Mesenchymal stem cell (in vitro differentiated cells and primary cell): ENCODE measurements around the gene IL3.

Experiments used
- DNase-seq: peaks from one replicate; pipeline ENCODE4 v3.0.0-alpha.2; 2013
- H2AFZ ChIP-seq: one replicate; pipeline ENCODE4 v1.6.1; 2013; ENCODE audit warnings: low read depth, mild to moderate bottlenecking, control low read depth, inconsistent platforms, low read length, moderate library complexity
- H2AK5ac ChIP-seq: 2 replicates; pipeline ENCODE4 v1.6.1; 2013; ENCODE audit warnings: low read length, moderate library complexity, mild to moderate bottlenecking, inconsistent platforms; ENCODE audit not compliant: severe bottlenecking
- H2BK120ac ChIP-seq: one replicate; pipeline ENCODE4 v1.6.1; 2013; ENCODE audit warnings: low read depth, mild to moderate bottlenecking, inconsistent platforms, low read length, moderate library complexity
- H2BK12ac ChIP-seq, 2 experiments: one replicate each; pipeline ENCODE4 v1.6.1; 2013; ENCODE audit warnings: inconsistent platforms in 2 of 2, low read length in 2 of 2, mild to moderate bottlenecking in 2 of 2, moderate library complexity in 2 of 2, control low read depth in 1 of 2
- H2BK15ac ChIP-seq: one replicate; pipeline ENCODE4 v1.6.1; 2013; ENCODE audit warnings: mild to moderate bottlenecking, low read depth, inconsistent platforms; ENCODE audit not compliant: poor library complexity, severe bottlenecking
- H2BK5ac ChIP-seq: 2 replicates; pipeline ENCODE4 v1.6.1; 2013; ENCODE audit warnings: low read depth, mild to moderate bottlenecking, low read length, control low read depth, inconsistent platforms; ENCODE audit not compliant: poor library complexity, severe bottlenecking
- H3K14ac ChIP-seq, 2 experiments: one replicate each; pipeline ENCODE4 v1.6.1; 2013; ENCODE audit warnings: inconsistent platforms in 2 of 2, low read length in 2 of 2, control low read depth in 1 of 2, mild to moderate bottlenecking in 1 of 2, moderate library complexity in 1 of 2
- H3K18ac ChIP-seq, 2 experiments: one replicate each; pipeline ENCODE4 v1.6.1; 2013; ENCODE audit warnings: inconsistent platforms in 2 of 2, low read length in 2 of 2, control low read depth in 1 of 2, low read depth in 1 of 2, mild to moderate bottlenecking in 1 of 2
- H3K23ac ChIP-seq, 2 experiments: one replicate each; pipeline ENCODE4 v1.6.1; 2013; ENCODE audit warnings: inconsistent platforms in 2 of 2, low read length in 2 of 2, mild to moderate bottlenecking in 2 of 2, moderate library complexity in 2 of 2, control low read depth in 1 of 2
- H3K27ac ChIP-seq: 2 replicates; pipeline ENCODE4 v1.5.1; 2013; ENCODE audit warnings: mild to moderate bottlenecking, moderate library complexity, low read length, control low read depth, inconsistent platforms; ENCODE audit not compliant: poor library complexity, severe bottlenecking
- H3K27me3 ChIP-seq, 2 experiments: 2 replicates each; pipeline versions ENCODE4 v1.6.1 to v1.7.0; 2013; ENCODE audit warnings: low read length in 2 of 2, mild to moderate bottlenecking in 2 of 2, moderate library complexity in 2 of 2, control low read depth in 1 of 2, inconsistent platforms in 1 of 2; ENCODE audit not compliant: control insufficient read depth in 1 of 2, insufficient read depth in 1 of 2
- H3K36me3 ChIP-seq, 2 experiments: 2 replicates each; pipeline versions ENCODE4 v1.6.1 to v1.7.0; 2013; ENCODE audit warnings: low read length in 2 of 2, control low read depth in 1 of 2, inconsistent platforms in 1 of 2, low read depth in 1 of 2, mild to moderate bottlenecking in 1 of 2; ENCODE audit not compliant: insufficient read depth in 2 of 2, control insufficient read depth in 1 of 2
- H3K4ac ChIP-seq, 2 experiments: one replicate each; pipeline ENCODE4 v1.6.1; 2013; ENCODE audit warnings: inconsistent platforms in 2 of 2, low read length in 2 of 2, mild to moderate bottlenecking in 2 of 2, moderate library complexity in 2 of 2, control low read depth in 1 of 2, low read depth in 1 of 2
- H3K4me1 ChIP-seq: 2 replicates; pipeline ENCODE4 v1.6.1; 2013; ENCODE audit warnings: low read depth, low read length, control low read depth; ENCODE audit not compliant: control insufficient read depth, insufficient read depth
- H3K4me2 ChIP-seq: 2 replicates; pipeline ENCODE4 v1.6.1; 2013; ENCODE audit warnings: low read length, mild to moderate bottlenecking, inconsistent platforms; ENCODE audit not compliant: poor library complexity, severe bottlenecking
- H3K4me3 ChIP-seq, 2 experiments: 2 replicates each; pipeline versions ENCODE4 v1.5.1 to v1.7.0; 2013; ENCODE audit warnings: low read length in 2 of 2, mild to moderate bottlenecking in 2 of 2, control low read depth in 1 of 2, low read depth in 1 of 2; ENCODE audit not compliant: insufficient read depth in 1 of 2
- H3K79me1 ChIP-seq: replicated peaks from 2 replicates; pipeline ENCODE4 v1.6.1; 2013; ENCODE audit warnings: mild to moderate bottlenecking, control low read depth, low read length, inconsistent platforms; ENCODE audit not compliant: poor library complexity, severe bottlenecking
- H3K9ac ChIP-seq: 2 replicates; pipeline ENCODE4 v1.7.0; 2013; ENCODE audit warnings: mild to moderate bottlenecking, low read length, moderate library complexity
- H3K9me3 ChIP-seq: 2 replicates; pipeline ENCODE4 v1.7.0; 2013; ENCODE audit warnings: mild to moderate bottlenecking, low read length; ENCODE audit not compliant: control insufficient read depth
- H4K8ac ChIP-seq: one replicate; pipeline ENCODE4 v1.6.1; 2013; ENCODE audit warnings: inconsistent platforms, mild to moderate bottlenecking, low read length, moderate library complexity
- H4K91ac ChIP-seq: one replicate; pipeline ENCODE4 v1.6.1; 2013; ENCODE audit warnings: mild to moderate bottlenecking, low read length, inconsistent platforms
- WGBS: methylation state at CpG from one replicate; pipeline ENCODE4 v1.1.7; 2013; ENCODE audit warnings: mixed read lengths; 5-methylcytosine and 5-hydroxymethylcytosine counted together

The IL3 gene

GRCh38 chr5:132027027-132027426 lies 33.4 kb upstream of the IL3 start:
- Histone ChIP-seq H3K4ac (no peak overlapping the region), H3K4me1 (no peaks in the 10 kb centered on the region), H4K91ac (no peak overlapping the region)

DNA sequence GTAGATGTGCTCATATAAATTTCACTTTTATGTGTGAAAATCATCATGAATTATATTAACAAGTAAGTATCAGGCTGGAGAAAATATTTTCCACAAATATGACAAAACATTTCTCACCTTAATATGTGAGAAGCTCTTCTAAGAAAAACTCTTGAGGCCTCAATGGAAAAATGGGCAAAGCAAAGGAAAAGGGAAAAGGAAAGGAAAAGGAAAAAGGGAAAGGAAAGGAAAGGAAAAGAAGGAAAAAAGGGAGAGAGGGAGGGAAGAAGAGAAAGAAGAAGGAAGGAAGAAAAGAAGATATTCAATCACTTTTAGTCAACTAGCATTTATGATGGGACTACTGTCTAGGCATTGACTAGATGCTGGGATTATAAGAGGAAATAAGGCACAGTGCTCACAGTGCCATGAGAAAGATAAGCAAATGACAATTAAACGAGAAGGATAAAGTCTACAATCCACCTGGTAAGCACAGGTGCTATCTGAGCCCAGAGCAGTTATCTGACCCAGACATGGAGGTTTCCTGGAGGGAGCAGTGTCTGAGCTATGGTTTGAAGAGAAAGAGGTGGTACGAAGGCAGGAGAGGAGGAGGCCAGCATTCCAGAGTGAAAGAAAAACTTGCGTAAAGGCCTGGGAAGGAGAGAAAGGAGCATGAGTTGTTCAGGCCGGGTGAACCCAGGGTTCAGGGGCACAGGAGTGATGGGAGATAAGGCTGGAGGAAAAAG lies 30.7 kb upstream of the IL3 start:
- Histone ChIP-seq H2BK12ac (no peak overlapping the region), H3K9me3 (peaks cover 13% of the 10 kb centered on the region), H3K36me3 (no peaks in the 10 kb centered on the region), H3K27ac (no peak overlapping the region), H3K14ac (no peak overlapping the region), H2BK15ac (no peak overlapping the region), H2BK120ac (no peak overlapping the region), H2AFZ (no peak overlapping the region), H3K4me3 (no peak overlapping the region), H2AK5ac (no peak overlapping the region), H3K27me3 (peaks cover 14 to 30% of the 10 kb centered on the region in 2 experiments), H3K4me1 (no peaks in the 10 kb centered on the region), H3K18ac (no peak overlapping the region), H3K79me1 (no peaks in the 10 kb centered on the region), H3K23ac (no peak overlapping the region), H2BK5ac (no peak overlapping the region), H4K8ac (no peak overlapping the region), H4K91ac (no peak overlapping the region), H3K4ac (no peak overlapping the region), H3K4me2 (no peak overlapping the region), H3K9ac (no peak overlapping the region)
- 83% methylated on average over 4 of the region's 4 CpGs for WGBS
- no peak for DNase-seq

More at GRCh38 chr5:132027027-132027426, 33.4 kb upstream of the IL3 start:
- Histone ChIP-seq H3K14ac (no peak overlapping the region), H4K8ac (no peak overlapping the region), H3K4me2 (no peak overlapping the region), H2BK15ac (no peak overlapping the region), H3K9me3 (no peaks in the 10 kb centered on the region), H2AK5ac (no peak overlapping the region), H3K4me3 (no peak overlapping the region), H3K36me3 (no peaks in the 10 kb centered on the region), H3K27ac (no peak overlapping the region), H3K18ac (no peak overlapping the region), H2BK12ac (no peak overlapping the region), H3K79me1 (no peaks in the 10 kb centered on the region), H3K23ac (no peak overlapping the region), H3K9ac (no peak overlapping the region), H2AFZ (no peak overlapping the region), H3K27me3 (peaks cover 26 to 43% of the 10 kb centered on the region in 2 experiments), H2BK5ac (no peak overlapping the region), H2BK120ac (no peak overlapping the region)
- no peak for DNase-seq
- 78% methylated on average over 2 of the region's 2 CpGs for WGBS

- Histone ChIP-seq H4K8ac (no peak overlapping the region), H3K4me3 (no peak overlapping the region), H3K27ac (no peak overlapping the region), H2BK5ac (no peak overlapping the region), H3K18ac (no peak overlapping the region), H2AK5ac (no peak overlapping the region), H3K27me3 (peaks cover 14 to 21% of the 10 kb centered on the region in 2 experiments), H3K9me3 (peaks cover 13% of the 10 kb centered on the region), H3K4ac (no peak overlapping the region), H3K36me3 (no peaks in the 10 kb centered on the region), H2BK120ac (no peak overlapping the region), H3K4me2 (no peak overlapping the region), H3K4me1 (no peaks in the 10 kb centered on the region), H2BK15ac (no peak overlapping the region), H3K79me1 (no peaks in the 10 kb centered on the region), H3K14ac (no peak overlapping the region), H2BK12ac (no peak overlapping the region), H4K91ac (no peak overlapping the region), H3K23ac (no peak overlapping the region), H2AFZ (no peak overlapping the region), H3K9ac (no peak overlapping the region)
- WGBS: 88% methylated on average over 2 of the region's 2 CpGs
- DNase-seq: no peak
Measured at GRCh38 chr5:132030610-132031009, 29.8 kb upstream of the IL3 start.

- no peak overlapping the region for H3K27ac ChIP-seq
- no peak overlapping the region for H3K4me2 ChIP-seq
- no peaks in the 10 kb centered on the region for H3K79me1 ChIP-seq
- no peak overlapping the region for H3K4ac ChIP-seq
- H3K23ac ChIP-seq: no peak overlapping the region
- H2AK5ac ChIP-seq: no peak overlapping the region
- no peak overlapping the region for H2BK12ac ChIP-seq
- H3K14ac ChIP-seq: no peak overlapping the region
- H3K9me3 ChIP-seq: peaks cover 13% of the 10 kb centered on the region
- no peak overlapping the region for H4K91ac ChIP-seq
- DNase-seq: no peak
- no peak overlapping the region for H2AFZ ChIP-seq
- H3K18ac ChIP-seq: no peak overlapping the region
- H3K4me3 ChIP-seq: no peak overlapping the region
- H4K8ac ChIP-seq: no peak overlapping the region
- no peaks in the 10 kb centered on the region for H3K36me3 ChIP-seq
- no peak overlapping the region for H2BK120ac ChIP-seq
- H3K9ac ChIP-seq: no peak overlapping the region
- H2BK5ac ChIP-seq: no peak overlapping the region
- peaks cover 13 to 14% of the 10 kb centered on the region in 2 experiments for H3K27me3 ChIP-seq
- H2BK15ac ChIP-seq: no peak overlapping the region
- H3K4me1 ChIP-seq: no peaks in the 10 kb centered on the region
Measured at GRCh38 chr5:132032196-132032595, 28.3 kb upstream of the IL3 start.
